ENCODE results near the gene RPTOR. TPM values are rescaled to one million over a fixed set of nuclear protein-coding genes. Genes with fewer than 3 reads are reported as not detected.
A peak's percentile ranks its signal among the peaks of the same experiment; 100 is the strongest.

The RPTOR gene
- total RNA-seq, 1 donor from 2014 or later: 32.0 TPM

GRCh38 chr17:80687839-80688238 lies 143.2 kb downstream of the RPTOR start:
- H3K9me3 Mint-ChIP-seq (ENCODE audit: unreplicated experiment): peaks cover 3% of the 10 kb centered on the region
- no peaks in the 10 kb centered on the region for H3K36me3 ChIP-seq (ENCODE audit: insufficient read depth, low read length)
- no peak overlapping the region for H3K27ac ChIP-seq (ENCODE audit: low read depth, low read length)
- no peak overlapping the region for H2AFZ ChIP-seq (ENCODE audit: low read depth, low read length)
- H3K79me2 ChIP-seq (ENCODE audit: insufficient read depth, low read length): peaks cover 21% of the 10 kb centered on the region
- H3K4me3 Mint-ChIP-seq (ENCODE audit: unreplicated experiment): no peak overlapping the region
- peaks cover 9% of the 10 kb centered on the region for H3K36me3 Mint-ChIP-seq (ENCODE audit: low read depth, unreplicated experiment)
- no peaks in the 10 kb centered on the region for H3K27me3 ChIP-seq (ENCODE audit: insufficient read depth, low read length)
- no peak for TF ChIP-seq EZH2 (IDR thresholded peaks at IDR 0.05; ENCODE audit: insufficient read depth, low read length)
- no peak for TF ChIP-seq CTCF (IDR thresholded peaks at IDR 0.05; ENCODE audit: insufficient read depth, low read depth, low read length)
- H3K27ac Mint-ChIP-seq (ENCODE audit: unreplicated experiment): no peak overlapping the region
- H3K9me3 ChIP-seq (ENCODE audit: insufficient read depth, low read depth, low read length): no peaks in the 10 kb centered on the region
- peaks cover 31% of the 10 kb centered on the region for H4K20me1 ChIP-seq (ENCODE audit: insufficient read depth, low read length)
- DNase-seq (ENCODE audit: low read depth): no peak
- no peak overlapping the region for H3K4me3 ChIP-seq (ENCODE audit: insufficient read depth, low read depth, low read length)
- no peaks in the 10 kb centered on the region for H3K4me1 ChIP-seq (ENCODE audit: insufficient read depth, low read length)
- H3K9ac ChIP-seq (ENCODE audit: low read length): no peak overlapping the region
- H3K4me2 ChIP-seq (ENCODE audit: low read length): no peak overlapping the region
- FAIRE-seq: no peak
- H3K27me3 Mint-ChIP-seq (ENCODE audit: low read depth, unreplicated experiment): no peaks in the 10 kb centered on the region
- no peaks in the 10 kb centered on the region for H3K4me1 Mint-ChIP-seq (ENCODE audit: low read depth, unreplicated experiment)

- H3K36me3 Mint-ChIP-seq (ENCODE audit: low read depth, unreplicated experiment): peaks cover 6% of the 10 kb centered on the region
- FAIRE-seq: no peak
- Histone ChIP-seq H2AFZ (ENCODE audit: low read depth, low read length) (no peak overlapping the region), H3K4me1 (ENCODE audit: insufficient read depth, low read length) (no peaks in the 10 kb centered on the region), H3K4me3 (ENCODE audit: insufficient read depth, low read depth, low read length) (no peak overlapping the region), H3K36me3 (ENCODE audit: insufficient read depth, low read length) (no peaks in the 10 kb centered on the region), H3K27ac (ENCODE audit: low read depth, low read length) (no peak overlapping the region), H3K79me2 (ENCODE audit: insufficient read depth, low read length) (peaks cover 33% of the 10 kb centered on the region), H3K4me2 (ENCODE audit: low read length) (no peak overlapping the region), H3K9ac (ENCODE audit: low read length) (no peak overlapping the region), H4K20me1 (ENCODE audit: insufficient read depth, low read length) (peaks cover 31% of the 10 kb centered on the region), H3K9me3 (ENCODE audit: insufficient read depth, low read depth, low read length) (no peaks in the 10 kb centered on the region), H3K27me3 (ENCODE audit: insufficient read depth, low read length) (no peaks in the 10 kb centered on the region)
- H3K27me3 Mint-ChIP-seq (ENCODE audit: low read depth, unreplicated experiment): no peaks in the 10 kb centered on the region
- peaks cover 3% of the 10 kb centered on the region for H3K9me3 Mint-ChIP-seq (ENCODE audit: unreplicated experiment)
- no peak overlapping the region for H3K4me3 Mint-ChIP-seq (ENCODE audit: unreplicated experiment)
- H3K27ac Mint-ChIP-seq (ENCODE audit: unreplicated experiment): no peak overlapping the region
- no peak for DNase-seq (ENCODE audit: low read depth)
- peaks cover 2% of the 10 kb centered on the region for H3K4me1 Mint-ChIP-seq (ENCODE audit: low read depth, unreplicated experiment)
- no peak for TF ChIP-seq CTCF (IDR thresholded peaks at IDR 0.05; ENCODE audit: insufficient read depth, low read depth, low read length)
- TF ChIP-seq EZH2 (IDR thresholded peaks at IDR 0.05; ENCODE audit: insufficient read depth, low read length): no peak
Measured at GRCh38 chr17:80689129-80689619, 144.5 kb downstream of the RPTOR start.

GRCh38 chr17:80691784-80692183 lies 147.1 kb downstream of the RPTOR start:
- Histone ChIP-seq H3K27me3 (ENCODE audit: insufficient read depth, low read length) (no peaks in the 10 kb centered on the region), H3K36me3 (ENCODE audit: insufficient read depth, low read length) (no peaks in the 10 kb centered on the region), H3K4me2 (ENCODE audit: low read length) (no peak overlapping the region), H3K4me3 (ENCODE audit: insufficient read depth, low read depth, low read length) (no peak overlapping the region), H2AFZ (ENCODE audit: low read depth, low read length) (no peak overlapping the region), H3K79me2 (ENCODE audit: insufficient read depth, low read length) (peaks cover 58% of the 10 kb centered on the region), H3K9me3 (ENCODE audit: insufficient read depth, low read depth, low read length) (no peaks in the 10 kb centered on the region), H3K27ac (ENCODE audit: low read depth, low read length) (no peak overlapping the region), H4K20me1 (ENCODE audit: insufficient read depth, low read length) (peaks cover 43% of the 10 kb centered on the region), H3K9ac (ENCODE audit: low read length) (no peak overlapping the region), H3K4me1 (ENCODE audit: insufficient read depth, low read length) (peaks cover 3% of the 10 kb centered on the region)
- DNase-seq (ENCODE audit: low read depth): no peak
- Mint-ChIP-seq H3K9me3 (ENCODE audit: unreplicated experiment) (peaks cover 3% of the 10 kb centered on the region), H3K36me3 (ENCODE audit: low read depth, unreplicated experiment) (peaks cover 6% of the 10 kb centered on the region), H3K27ac (ENCODE audit: unreplicated experiment) (peak overlapping the region; percentile 23), H3K4me3 (ENCODE audit: unreplicated experiment) (no peak overlapping the region), H3K4me1 (ENCODE audit: low read depth, unreplicated experiment) (peaks cover 20% of the 10 kb centered on the region), H3K27me3 (ENCODE audit: low read depth, unreplicated experiment) (no peaks in the 10 kb centered on the region)
- TF ChIP-seq CTCF (IDR thresholded peaks at IDR 0.05; ENCODE audit: insufficient read depth, low read depth, low read length) (no peak), EZH2 (IDR thresholded peaks at IDR 0.05; ENCODE audit: insufficient read depth, low read length) (no peak)
- no peak for FAIRE-seq
